ENCODE data around the gene NTSR1.

DNA sequence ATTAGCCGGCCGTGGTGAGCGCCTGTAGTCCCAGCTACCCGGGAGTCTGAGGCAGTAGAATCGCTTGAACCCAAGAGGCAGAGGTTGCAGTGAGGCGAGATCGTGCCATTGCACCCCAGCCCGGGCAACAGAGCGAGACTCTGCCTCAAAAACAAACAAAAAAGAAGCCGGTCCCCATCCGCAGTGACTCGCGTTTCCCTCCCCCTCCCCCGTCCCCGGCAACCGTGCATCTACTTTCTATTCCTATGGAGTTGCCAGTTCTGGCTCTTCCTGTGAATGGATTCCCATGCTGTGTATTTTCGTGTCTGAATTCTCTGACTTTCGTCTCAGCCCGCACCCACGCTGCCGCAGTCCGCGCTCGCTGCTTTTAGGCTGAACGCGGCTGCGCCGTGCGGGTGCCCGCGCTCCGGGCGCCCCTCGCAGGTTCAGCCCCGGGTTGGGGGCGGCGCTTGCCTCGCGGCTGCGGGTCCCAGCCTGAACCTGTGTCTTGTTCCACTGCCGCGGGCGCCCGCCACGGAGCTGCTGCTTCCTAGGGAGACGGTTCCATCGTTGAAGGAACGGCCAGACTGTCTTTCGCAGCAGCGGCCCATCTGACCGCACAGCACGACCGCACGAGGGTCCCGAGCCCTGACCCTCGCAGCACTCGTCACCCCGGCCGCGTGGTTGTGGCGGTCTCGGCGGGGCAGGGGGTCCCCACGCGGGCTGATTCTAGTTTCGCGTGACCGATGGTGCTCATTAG lies 86.6 kb downstream of the NTSR1 start:
- TF ChIP-seq POLR2AphosphoS5 (IDR thresholded peaks at IDR 0.05; ENCODE audit: low read depth, low read length) (no peak), FOXP2 (optimal IDR thresholded peaks at IDR 0.05; ENCODE audit: borderline replicate concordance, extremely low read depth, extremely low read length, insufficient read depth) (no peak)
- TF ChIP-seq, protein P1, sequence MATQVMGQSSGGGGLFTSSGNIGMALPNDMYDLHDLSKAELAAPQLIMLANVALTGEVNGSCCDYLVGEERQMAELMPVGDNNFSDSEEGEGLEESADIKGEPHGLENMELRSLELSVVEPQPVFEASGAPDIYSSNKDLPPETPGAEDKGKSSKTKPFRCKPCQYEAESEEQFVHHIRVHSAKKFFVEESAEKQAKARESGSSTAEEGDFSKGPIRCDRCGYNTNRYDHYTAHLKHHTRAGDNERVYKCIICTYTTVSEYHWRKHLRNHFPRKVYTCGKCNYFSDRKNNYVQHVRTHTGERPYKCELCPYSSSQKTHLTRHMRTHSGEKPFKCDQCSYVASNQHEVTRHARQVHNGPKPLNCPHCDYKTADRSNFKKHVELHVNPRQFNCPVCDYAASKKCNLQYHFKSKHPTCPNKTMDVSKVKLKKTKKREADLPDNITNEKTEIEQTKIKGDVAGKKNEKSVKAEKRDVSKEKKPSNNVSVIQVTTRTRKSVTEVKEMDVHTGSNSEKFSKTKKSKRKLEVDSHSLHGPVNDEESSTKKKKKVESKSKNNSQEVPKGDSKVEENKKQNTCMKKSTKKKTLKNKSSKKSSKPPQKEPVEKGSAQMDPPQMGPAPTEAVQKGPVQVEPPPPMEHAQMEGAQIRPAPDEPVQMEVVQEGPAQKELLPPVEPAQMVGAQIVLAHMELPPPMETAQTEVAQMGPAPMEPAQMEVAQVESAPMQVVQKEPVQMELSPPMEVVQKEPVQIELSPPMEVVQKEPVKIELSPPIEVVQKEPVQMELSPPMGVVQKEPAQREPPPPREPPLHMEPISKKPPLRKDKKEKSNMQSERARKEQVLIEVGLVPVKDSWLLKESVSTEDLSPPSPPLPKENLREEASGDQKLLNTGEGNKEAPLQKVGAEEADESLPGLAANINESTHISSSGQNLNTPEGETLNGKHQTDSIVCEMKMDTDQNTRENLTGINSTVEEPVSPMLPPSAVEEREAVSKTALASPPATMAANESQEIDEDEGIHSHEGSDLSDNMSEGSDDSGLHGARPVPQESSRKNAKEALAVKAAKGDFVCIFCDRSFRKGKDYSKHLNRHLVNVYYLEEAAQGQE (IDR thresholded peaks at IDR 0.05; ENCODE audit: insufficient read depth in 1 of 2, low read depth in 2 of 2, low read length in 2 of 2), result no peak
